GM12878 (cell line): ENCODE results near the gene PSTPIP2.

Experiments
- CTCF ChIP-seq, 3 experiments: IDR thresholded peaks in 2 of 3; conservative IDR thresholded peaks in 1 of 3; 2 replicates each; pipeline ENCODE4 v1.5.1; 2011; ENCODE audit warnings: low read depth in 3 of 3, low read length in 3 of 3, mild to moderate bottlenecking in 3 of 3, control low read depth in 2 of 3, moderate library complexity in 2 of 3, inconsistent platforms in 1 of 3, mixed read lengths in 1 of 3; ENCODE audit not compliant: control insufficient read depth in 2 of 3, insufficient read depth in 1 of 3; ENCODE audit errors: extremely low read depth in 1 of 3
- EP300 ChIP-seq, 2 experiments: fragments of 150-350 bp in 1 of 2; IDR thresholded peaks; 2 replicates each; pipeline ENCODE4 v1.6.1; 2011 to 2012; ENCODE audit warnings: low read depth in 2 of 2, low read length in 2 of 2, borderline replicate concordance in 1 of 2, improper control_type of control experiment in 1 of 2, inconsistent platforms in 1 of 2; ENCODE audit not compliant: control insufficient read depth in 1 of 2
- EZH2 ChIP-seq: IDR thresholded peaks from 2 replicates; pipeline ENCODE4 v1.6.1; 2012; ENCODE audit warnings: low read depth, mild to moderate bottlenecking, control low read depth, inconsistent platforms, low read length, borderline replicate concordance; ENCODE audit not compliant: control insufficient read depth
- GABPA ChIP-seq: IDR thresholded peaks from 2 replicates; pipeline ENCODE4 v1.6.1; 2014; ENCODE audit warnings: antibody characterized with exemption, low read depth, mild to moderate bottlenecking, inconsistent platforms
- GATAD2B ChIP-seq: fragments of 450-650 bp; conservative IDR thresholded peaks from 2 replicates; pipeline ENCODE4 v1.6.1; 2017; ENCODE audit warnings: low read depth, mild to moderate bottlenecking, moderate library complexity
- HCFC1 ChIP-seq: fragments of 150-350 bp; IDR thresholded peaks from 2 replicates; pipeline ENCODE4 v1.6.1; 2014; ENCODE audit warnings: low read length

DNA sequence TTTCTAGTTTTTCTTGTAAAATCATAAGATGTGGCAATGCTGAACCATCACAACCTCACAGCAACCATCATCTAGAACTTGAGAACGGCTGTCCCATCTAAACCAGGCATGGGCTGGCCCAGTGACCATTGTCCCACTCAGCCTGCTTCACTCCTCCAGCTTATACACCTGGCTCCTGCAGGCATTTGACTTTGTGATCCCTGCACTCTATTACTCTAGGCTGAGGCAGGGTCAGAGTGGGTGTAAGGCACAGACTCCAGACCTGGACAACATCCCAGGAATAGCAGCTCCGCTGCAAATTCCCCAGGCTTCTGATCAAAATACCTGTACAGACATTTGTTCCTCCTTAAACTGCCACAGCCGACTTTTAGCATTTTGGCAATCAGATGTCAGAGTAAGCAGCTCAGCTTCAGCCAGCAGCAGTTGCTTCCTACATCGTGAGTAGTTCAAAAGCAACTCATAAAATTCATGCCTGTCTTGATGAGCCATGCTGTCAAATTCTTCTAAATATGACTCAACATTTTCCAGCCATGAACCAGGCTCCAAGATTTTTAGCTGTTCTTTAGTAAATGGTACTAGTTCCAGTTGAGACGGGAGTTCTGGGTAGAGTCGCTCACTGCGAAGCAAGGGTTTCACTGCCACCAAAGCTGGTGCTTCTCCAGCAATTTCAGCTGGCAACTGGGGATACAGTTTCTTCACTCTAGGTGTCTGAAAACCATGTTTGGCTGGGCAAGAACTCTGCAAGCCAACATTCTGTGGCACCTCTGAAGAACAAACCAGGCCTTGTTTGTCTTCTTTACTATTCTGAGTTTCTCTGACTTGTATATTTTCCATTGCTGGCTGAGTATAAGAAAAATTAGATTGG, 117.8 kb downstream of the PSTPIP2 start:
- TF ChIP-seq GATAD2B, result no peak
- TF ChIP-seq HCFC1, result no peak
- no peak for TF ChIP-seq EZH2
- TF ChIP-seq CTCF (IDR thresholded peaks at IDR 0.05 in 2 of 3, conservative IDR thresholded peaks at IDR 0.05 in 1 of 3; ENCODE audit: control insufficient read depth in 2 of 3, extremely low read depth in 1 of 3, insufficient read depth in 1 of 3, low read depth in 3 of 3, low read length in 3 of 3), result no peak
- TF ChIP-seq EP300 (IDR thresholded peaks at IDR 0.05; ENCODE audit: borderline replicate concordance in 1 of 2, control insufficient read depth in 1 of 2, low read depth in 2 of 2, low read length in 2 of 2), result no peak
- TF ChIP-seq GABPA, result no peak
